GM20431 (cell line): ENCODE results near the gene NR6A1.

Source experiments
- in situ Hi-C: fragments of 300-500 bp; cut with MseI, MboI; formaldehyde crosslinking; loops from one replicate; pipeline ENCODE4 v1.15.0; 2020; ENCODE audit warnings: low sequenced_read_pairs; ENCODE audit not compliant: unreplicated experiment

Gene NR6A1

GRCh38 chr9:124513376-124513994 is 257.6 kb downstream of the NR6A1 start:
- in situ Hi-C loops: no loop called here

GRCh38 chr9:124512806-124513204 is 258.3 kb downstream of the NR6A1 start:
- in situ Hi-C loops: no loop called here

DNA sequence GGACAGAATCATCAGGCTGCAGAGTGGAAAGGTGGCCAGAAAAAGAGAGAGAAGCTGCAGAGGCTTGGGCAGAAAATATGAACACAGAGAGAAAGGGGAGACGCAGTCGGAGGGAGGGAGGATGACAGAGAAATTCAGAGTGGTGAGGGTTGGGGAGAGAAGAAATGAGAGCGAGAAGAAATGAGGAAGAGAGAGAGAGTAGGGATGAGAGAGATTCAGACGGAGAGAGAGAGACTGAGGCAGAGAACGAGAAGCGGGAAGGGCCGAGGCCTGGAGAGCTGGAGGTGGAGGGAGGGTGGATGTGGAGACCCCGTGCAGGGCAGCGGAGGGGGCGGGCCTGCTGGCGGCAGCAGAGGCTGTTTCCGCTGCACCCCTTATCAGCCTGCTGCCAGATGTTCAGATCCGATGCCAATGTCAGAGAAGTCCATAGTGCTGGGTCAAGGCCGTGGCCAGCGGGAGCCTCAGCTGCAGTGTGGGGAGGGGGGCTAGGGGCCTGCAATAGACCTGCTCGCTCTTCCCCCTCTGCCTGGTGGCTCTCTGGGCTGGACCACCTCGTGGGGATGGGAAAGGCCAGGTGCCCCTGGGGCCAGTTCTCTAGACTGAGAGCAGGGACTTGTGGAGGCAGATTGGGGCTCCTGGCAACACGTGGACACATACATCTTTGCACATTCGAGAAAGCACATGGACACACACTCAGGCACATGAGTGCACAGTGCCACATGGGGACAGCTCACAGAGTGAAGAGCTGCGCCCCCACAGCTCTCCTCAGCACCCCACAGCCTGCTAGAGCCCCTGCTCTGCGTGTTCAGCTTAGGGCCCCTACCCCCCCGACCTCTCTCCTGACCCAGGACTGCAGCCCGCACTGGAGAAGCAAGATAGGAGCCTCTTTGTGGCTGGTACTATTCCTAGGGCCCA is 259.0 kb downstream of the NR6A1 start:
- in situ Hi-C loops: no loop called here

GRCh38 chr9:124511426-124511840 is 259.7 kb downstream of the NR6A1 start:
- in situ Hi-C loops: no loop called here

- in situ Hi-C loops: no loop called here
Measured at GRCh38 chr9:124510650-124511425, 260.3 kb downstream of the NR6A1 start.

DNA sequence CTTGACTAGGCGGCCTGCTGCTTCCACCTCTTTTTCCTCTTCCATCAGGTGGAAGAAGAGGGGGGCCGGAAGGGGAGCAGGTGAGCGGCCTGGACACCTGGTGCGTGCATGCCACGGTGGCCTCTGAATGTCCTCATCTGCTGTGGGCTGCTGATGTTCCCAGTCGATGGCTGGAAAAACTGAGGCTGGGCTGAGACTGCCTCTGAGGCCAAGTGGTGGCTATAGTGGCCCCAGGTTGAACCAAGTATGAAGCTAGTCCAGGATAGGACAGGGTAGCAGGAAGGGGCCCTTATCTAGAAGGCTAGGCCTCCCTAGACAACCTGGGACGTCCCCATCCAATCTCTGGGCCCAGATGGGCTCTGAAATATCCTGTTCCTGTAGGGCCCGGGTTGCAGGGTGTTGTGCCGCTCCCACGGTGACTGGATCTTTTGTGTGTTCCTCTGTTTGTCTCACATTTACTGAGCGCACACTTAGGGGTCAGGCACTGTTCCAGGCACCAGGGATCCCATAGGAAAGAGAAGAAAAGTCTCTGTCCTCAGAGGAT is 263.2 kb downstream of the NR6A1 start:
- in situ Hi-C loops: no loop called here

DNA sequence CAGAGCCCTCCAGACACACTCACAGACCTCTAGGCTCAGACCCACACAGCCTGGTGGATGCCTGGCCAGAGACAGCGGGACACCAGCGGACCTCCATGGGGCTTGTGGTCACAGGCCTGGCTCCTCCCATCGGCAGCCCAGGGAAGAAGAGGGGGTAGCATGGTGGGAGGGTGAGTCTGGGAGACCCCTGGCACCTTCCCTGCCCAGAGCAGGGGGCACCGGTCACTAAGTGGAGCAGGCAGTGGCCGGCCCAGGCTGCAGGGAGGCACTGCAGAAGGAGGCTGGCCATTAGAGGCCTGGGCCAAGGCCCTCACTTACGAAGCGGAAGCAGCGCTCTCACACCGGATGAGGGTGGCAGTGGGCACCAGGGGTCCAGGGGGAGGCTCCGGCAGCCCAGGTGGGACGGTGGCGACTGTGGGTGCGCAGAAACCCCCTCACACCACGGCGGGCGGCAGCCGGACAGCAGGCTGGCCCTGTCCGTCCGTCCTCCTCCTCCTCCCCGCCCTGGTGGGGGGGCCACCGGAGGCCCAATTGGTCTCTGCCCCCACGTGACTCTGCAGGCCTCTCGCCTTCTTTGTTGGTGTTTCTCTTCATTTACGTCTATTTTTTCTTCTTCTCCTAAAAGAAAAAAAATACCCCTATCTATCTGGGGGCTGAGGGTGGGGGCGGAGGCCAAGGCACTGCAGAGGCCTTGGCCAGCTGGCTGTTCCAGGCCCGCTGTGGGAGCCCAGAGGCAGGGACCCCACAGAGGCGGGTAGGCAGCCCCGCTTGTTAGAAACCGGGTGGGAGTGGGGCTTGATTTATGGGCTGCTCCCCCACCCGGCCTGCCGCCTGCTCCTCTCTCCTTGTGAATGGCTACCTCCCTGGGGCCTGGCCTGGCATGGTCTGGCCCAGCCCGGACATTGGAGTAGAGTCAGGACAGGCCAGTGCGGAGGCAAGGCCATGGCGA is 263.9 kb downstream of the NR6A1 start, which contains the start of gene NR5A1:
Gene NR5A1 (minus strand): TSS at position 469 of the 949 bp plus-strand sequence. CDS start 4,004 bp downstream, outside the sequence.
- in situ Hi-C loops: no loop called here

- in situ Hi-C loops: no loop called here
Measured at GRCh38 chr9:124506433-124506832, 264.7 kb downstream of the NR6A1 start.

DNA sequence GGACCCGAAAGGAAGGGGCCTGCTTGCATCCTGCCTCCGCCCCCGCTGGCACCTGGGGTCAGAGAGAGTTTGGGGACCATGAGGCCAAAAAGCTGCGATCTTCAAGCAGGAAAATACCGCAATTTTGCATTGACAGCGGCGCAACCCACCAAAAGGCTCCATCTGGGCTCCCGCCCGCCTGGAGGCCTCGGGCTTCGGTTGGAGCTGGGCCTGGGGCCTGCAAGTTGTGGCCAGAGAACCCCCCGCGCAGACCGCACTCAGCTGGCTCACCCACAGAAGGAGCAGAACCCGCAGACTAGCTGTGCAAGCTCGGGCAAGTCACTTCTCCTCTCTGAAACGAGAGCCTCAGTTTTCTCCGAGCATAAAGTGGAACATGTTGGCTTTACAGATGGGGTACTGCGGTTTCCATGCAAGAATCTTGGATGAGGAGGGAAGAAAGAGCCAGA is 265.2 kb downstream of the NR6A1 start:
- in situ Hi-C loops: no loop called here

- in situ Hi-C loops: no loop called here
Measured at GRCh38 chr9:124505006-124505900, 265.9 kb downstream of the NR6A1 start.

- in situ Hi-C loops: no loop called here
Measured at GRCh38 chr9:124504530-124505005, 266.5 kb downstream of the NR6A1 start.

GRCh38 chr9:124503713-124504529 is 267.2 kb downstream of the NR6A1 start:
- in situ Hi-C loops: no loop called here

GRCh38 chr9:124502711-124503702 is 268.1 kb downstream of the NR6A1 start:
- in situ Hi-C loops: no loop called here

- in situ Hi-C loops: no loop called here
Measured at GRCh38 chr9:124501771-124502320, 269.3 kb downstream of the NR6A1 start.

GRCh38 chr9:124500796-124501611 is 270.1 kb downstream of the NR6A1 start:
- in situ Hi-C loops: no loop called here
